Measurements from ENCODE around the gene OR4F15.

- TF ChIP-seq POLR2A (IDR thresholded peaks at IDR 0.05), result no peak
- no peak for TF ChIP-seq CTCF (IDR thresholded peaks at IDR 0.05)
- no peak for TF ChIP-seq POLR2AphosphoS5 (IDR thresholded peaks at IDR 0.05)
These were observed 1.5 kb upstream of the OR4F15 start for GRCh38 chr15:101810456-101810855.
